Transverse colon (tissue), 4 donors: ENCODE results near the gene E2F1.

Experiments used
- EP300 ChIP-seq: sonication (generic); formaldehyde crosslinking; IDR thresholded peaks from one replicate; pipeline ENCODE4 v1.6.1; 2017; ENCODE audit warnings: antibody characterized with exemption, low read depth
- POLR2A ChIP-seq: fragments of 450-650 bp; IDR thresholded peaks from one replicate; pipeline ENCODE4 v1.6.1; 2016; ENCODE audit warnings: antibody characterized with exemption, mild to moderate bottlenecking, moderate library complexity
- POLR2AphosphoS5 ChIP-seq, 3 donors: sonication (generic); formaldehyde crosslinking; IDR thresholded peaks; one replicate each; pipeline ENCODE4 v1.6.1; 2016; ENCODE audit warnings: antibody characterized with exemption in 3 of 3
- TF ChIP-seq, protein P1 (sequence below), 5 experiments: fragments of 200-600 bp in 3 of 5; fragments of 450-650 bp in 2 of 5; sonication (generic) in 3 of 5; IDR thresholded peaks; 1 replicate in 2 of 5; 2 replicates in 3 of 5; pipeline ENCODE4 v1.5.1; 2016 to 2017; ENCODE audit warnings: antibody characterized with exemption in 5 of 5, inconsistent platforms in 3 of 5, mild to moderate bottlenecking in 2 of 5, moderate library complexity in 1 of 5

DNA sequence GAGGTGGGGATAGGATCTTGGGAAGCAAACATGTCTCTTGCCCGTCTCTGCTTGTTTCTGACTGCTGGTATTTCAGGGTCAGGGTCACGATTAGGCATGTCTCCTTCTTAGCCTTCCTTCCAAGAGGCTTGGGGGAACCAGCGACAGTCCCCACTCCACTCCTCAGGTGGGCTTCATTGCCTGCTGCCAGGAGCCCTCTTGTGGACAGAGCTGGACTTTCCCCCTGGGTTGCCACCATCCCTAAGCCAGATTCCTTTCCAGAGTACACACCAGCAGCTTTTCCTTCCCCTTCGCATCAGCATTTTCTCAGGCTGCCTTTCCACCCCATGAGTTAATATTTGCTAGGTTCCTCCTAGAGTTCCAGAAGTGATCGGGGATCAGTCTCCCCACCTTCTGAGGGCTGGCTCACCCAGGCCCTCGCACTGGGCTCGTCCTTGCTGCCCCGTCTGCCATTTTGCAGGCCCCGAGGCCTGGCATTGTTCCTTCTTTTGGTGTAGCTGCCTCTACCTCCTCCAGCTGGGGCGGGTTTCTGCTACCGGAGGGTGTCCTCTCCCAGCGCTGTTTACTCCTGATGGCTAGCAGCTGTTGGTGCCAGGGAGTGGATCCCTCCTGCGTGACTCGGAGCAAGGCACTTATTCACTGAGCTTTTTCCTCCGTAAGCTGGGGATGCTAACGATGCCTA is 32.8 kb downstream of the E2F1 start:
- TF ChIP-seq, protein P1, sequence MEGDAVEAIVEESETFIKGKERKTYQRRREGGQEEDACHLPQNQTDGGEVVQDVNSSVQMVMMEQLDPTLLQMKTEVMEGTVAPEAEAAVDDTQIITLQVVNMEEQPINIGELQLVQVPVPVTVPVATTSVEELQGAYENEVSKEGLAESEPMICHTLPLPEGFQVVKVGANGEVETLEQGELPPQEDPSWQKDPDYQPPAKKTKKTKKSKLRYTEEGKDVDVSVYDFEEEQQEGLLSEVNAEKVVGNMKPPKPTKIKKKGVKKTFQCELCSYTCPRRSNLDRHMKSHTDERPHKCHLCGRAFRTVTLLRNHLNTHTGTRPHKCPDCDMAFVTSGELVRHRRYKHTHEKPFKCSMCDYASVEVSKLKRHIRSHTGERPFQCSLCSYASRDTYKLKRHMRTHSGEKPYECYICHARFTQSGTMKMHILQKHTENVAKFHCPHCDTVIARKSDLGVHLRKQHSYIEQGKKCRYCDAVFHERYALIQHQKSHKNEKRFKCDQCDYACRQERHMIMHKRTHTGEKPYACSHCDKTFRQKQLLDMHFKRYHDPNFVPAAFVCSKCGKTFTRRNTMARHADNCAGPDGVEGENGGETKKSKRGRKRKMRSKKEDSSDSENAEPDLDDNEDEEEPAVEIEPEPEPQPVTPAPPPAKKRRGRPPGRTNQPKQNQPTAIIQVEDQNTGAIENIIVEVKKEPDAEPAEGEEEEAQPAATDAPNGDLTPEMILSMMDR (IDR thresholded peaks at IDR 0.05) = peak; percentile 71 to 81 (median 76)
- TF ChIP-seq POLR2A = no peak
- TF ChIP-seq POLR2AphosphoS5 (IDR thresholded peaks at IDR 0.05) = peak in 2 of 3 donors; percentile 4 to 8
- no peak for TF ChIP-seq EP300
